GM13977 (cell line): ENCODE results near the gene TBC1D10A.

Experiments used
- DNase-seq: peaks from one replicate; pipeline ENCODE4 v3.0.0; 2012; ENCODE audit warnings: low spot score
- in situ Hi-C: fragments of 300-500 bp; cut with MboI; formaldehyde crosslinking; loops from one replicate; pipeline ENCODE4 v1.12.0; 2022; ENCODE audit warnings: low sequenced_read_pairs, low pct_unique_long_range_greater_than_20kb, mixed read lengths, inconsistent platforms; ENCODE audit not compliant: unreplicated experiment
- TF ChIP-seq, protein P1 (sequence below): IDR thresholded peaks from 2 replicates; pipeline ENCODE4 v1.5.1; 2012; ENCODE audit warnings: mild to moderate bottlenecking, control low read depth; ENCODE audit not compliant: insufficient read depth; ENCODE audit errors: extremely low read depth, missing control alignments

Gene TBC1D10A

DNA sequence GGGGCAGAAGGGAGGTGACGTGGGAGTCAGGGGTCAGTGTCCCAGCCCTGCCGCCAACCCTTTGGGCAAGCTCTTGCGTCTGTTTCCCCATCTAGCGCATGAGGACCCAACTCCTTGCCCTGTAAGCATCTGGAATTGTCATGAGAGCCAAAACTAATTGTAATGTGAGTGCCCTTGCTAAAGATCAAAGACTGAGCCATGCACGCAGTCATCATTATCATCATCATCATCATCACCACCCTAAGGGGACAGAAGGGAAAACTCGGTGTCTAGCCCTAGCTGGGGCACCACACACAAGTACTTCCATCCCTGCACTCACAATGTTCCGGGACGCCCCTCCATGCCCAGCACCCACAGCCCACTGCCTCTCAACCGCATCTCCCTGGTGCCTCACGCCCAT, 82.7 kb downstream of the TBC1D10A start:
- TF ChIP-seq, protein P1, sequence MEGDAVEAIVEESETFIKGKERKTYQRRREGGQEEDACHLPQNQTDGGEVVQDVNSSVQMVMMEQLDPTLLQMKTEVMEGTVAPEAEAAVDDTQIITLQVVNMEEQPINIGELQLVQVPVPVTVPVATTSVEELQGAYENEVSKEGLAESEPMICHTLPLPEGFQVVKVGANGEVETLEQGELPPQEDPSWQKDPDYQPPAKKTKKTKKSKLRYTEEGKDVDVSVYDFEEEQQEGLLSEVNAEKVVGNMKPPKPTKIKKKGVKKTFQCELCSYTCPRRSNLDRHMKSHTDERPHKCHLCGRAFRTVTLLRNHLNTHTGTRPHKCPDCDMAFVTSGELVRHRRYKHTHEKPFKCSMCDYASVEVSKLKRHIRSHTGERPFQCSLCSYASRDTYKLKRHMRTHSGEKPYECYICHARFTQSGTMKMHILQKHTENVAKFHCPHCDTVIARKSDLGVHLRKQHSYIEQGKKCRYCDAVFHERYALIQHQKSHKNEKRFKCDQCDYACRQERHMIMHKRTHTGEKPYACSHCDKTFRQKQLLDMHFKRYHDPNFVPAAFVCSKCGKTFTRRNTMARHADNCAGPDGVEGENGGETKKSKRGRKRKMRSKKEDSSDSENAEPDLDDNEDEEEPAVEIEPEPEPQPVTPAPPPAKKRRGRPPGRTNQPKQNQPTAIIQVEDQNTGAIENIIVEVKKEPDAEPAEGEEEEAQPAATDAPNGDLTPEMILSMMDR = no peak
- in situ Hi-C loops = no loop called here
- no peak for DNase-seq

DNA sequence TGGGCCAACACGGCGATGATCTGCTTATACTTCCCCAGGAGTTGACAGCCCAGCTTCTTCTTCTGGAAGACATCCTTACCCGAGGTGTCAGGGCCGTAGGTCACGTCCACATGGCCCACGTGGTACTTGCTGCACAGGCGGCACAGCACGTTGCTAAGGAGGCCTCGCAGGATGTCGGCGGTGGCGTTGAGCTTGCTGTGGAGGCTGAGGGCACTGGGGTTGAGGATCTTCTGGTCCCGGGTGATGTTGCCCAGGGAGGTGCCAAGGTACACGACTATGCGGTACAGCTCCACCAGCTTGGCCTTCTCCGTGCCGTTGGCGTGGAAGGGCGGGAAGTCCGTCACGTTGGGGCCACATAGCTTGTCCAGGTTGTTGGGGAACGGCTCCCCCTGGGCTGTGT, 83.1 kb downstream of the TBC1D10A start:
- in situ Hi-C loops = no loop called here
- DNase-seq = no peak
- TF ChIP-seq, protein P1 = no peak
